Measurements from ENCODE around the gene ATF7. TPM values are rescaled to one million over a fixed set of nuclear protein-coding genes. Genes with fewer than 3 reads are reported as not detected.

Gene ATF7
- total RNA-seq, 1 donor from 2014 or later: 30.7 TPM

DNA sequence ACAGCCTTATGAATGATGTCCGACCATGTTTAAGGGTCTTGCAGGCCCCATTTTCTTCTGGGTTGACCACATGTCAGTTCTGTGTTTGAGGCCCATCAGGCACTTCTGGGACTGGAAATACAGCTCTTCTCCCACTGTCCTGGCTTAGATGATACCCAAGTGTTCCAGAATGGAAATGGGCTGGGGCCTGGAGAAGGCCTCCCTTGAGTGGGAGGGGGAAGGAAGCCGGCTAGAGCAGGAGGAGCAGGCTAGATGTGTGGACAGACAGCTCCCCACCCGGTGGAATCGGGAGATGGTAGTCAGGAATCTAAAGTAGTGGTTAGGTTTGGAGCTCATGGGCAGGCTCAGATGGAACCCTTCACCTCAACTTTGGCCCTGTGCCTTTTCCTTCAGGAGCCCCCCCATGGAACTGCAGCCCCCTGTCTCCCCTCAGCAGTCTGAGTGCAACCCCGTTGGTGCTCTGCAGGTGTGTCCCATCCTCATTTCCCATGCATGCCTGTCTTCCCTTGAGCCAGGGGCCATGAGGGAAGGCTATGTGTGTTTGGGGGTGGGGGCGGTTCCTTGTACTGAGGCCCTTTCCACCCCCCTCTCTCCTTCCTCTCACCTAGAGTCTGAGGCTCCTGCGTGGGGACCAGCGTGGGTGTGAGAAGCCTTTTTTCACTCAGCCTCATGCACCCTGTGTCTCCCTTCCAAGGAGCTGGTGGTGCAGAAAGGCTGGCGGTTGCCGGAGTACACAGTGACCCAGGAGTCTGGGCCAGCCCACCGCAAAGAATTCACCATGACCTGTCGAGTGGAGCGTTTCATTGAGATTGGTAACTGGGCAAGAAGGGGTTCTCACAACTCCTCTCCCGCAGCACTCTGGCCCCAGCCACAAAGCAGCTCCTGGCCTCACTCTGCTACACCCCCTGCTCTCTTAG is 121.9 kb downstream of the ATF7 start:
- intact Hi-C loops (cut with micrococcal nuclease): no loop called here

DNA sequence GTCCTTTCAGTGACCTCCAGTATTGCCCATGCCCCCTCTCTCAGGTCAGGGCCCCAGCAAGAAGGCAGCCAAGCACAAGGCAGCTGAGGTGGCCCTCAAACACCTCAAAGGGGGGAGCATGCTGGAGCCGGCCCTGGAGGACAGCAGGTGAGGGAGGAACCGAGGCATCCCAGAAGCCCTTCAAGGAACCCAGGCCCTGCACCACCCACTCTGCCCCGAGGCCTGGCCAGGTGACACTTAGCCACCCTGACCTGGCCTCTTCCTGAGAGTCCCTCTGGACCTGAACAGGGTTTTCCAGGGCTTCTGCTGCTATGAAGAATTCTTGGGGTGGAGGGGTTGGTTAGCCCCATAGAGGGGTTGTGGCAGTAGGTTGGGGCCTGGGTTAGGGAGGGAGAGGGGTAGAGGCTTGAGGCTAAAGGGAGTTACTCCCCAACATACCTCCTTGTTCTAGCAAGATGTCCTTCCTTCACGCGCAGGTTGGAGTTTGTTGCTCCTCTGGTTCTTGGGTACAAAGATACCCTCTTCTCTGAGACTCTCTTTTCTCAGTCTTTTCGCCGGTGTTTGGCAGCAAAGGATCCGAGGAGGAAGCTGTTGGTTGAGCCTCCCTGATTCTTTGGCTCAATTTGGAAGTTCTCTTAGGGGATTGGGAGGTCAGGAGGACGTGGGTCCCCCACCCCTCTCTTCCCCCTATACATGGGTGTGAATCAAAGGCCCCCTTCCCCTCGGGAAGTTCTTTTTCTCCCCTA is 123.0 kb downstream of the ATF7 start:
- intact Hi-C loops (cut with micrococcal nuclease): no loop called here

DNA sequence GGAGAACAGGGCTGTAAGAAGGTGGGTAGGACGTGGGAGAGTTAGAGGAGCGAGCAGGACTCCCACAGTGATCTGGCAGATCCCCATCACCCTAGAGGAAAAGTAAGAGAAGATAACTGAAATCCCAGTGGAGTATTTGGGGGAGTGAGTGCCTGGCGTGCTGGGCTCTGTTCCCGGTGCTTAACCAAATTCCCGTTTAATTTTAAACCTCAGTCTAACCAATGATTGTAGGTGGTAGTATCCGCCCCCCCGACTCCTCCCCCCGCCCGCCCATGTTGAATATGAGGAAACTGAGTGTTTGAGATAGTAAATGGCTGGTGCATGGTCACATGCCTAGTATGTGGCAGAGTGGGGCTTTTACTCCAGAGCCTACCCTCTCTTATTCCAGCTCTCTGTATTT is 123.9 kb downstream of the ATF7 start:
- intact Hi-C loops (cut with micrococcal nuclease): no loop called here

DNA sequence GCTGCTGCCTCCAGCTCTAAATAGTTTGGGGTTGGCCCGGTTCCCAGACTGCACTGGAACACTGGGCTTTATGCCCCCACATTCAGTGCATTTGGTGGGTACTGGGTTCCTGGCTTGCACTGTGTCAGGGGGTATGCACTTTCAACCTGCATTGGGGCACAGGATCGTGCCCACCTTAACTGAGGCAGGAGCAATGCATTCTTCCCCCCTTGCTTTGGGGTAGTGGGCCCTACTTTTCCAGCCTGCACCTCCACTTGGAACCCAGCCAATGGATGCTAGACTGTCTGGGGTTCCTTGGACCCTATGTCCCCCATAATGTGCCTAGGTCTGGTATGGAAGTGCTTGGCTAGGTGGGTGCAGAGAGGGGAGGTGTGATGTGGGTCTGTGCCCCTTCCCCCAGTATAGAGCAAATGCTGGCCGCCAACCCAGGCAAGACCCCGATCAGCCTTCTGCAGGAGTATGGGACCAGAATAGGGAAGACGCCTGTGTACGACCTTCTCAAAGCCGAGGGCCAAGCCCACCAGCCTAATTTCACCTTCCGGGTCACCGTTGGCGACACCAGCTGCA is 124.5 kb downstream of the ATF7 start:
- intact Hi-C loops (cut with micrococcal nuclease): loop anchor here (1.0 to 2.0 kb wide), 6 partner anchors 121 to 495 kb away; partner anchors contain the start of genes AAAS, ATF7, CALCOCO1 and EIF4B

DNA sequence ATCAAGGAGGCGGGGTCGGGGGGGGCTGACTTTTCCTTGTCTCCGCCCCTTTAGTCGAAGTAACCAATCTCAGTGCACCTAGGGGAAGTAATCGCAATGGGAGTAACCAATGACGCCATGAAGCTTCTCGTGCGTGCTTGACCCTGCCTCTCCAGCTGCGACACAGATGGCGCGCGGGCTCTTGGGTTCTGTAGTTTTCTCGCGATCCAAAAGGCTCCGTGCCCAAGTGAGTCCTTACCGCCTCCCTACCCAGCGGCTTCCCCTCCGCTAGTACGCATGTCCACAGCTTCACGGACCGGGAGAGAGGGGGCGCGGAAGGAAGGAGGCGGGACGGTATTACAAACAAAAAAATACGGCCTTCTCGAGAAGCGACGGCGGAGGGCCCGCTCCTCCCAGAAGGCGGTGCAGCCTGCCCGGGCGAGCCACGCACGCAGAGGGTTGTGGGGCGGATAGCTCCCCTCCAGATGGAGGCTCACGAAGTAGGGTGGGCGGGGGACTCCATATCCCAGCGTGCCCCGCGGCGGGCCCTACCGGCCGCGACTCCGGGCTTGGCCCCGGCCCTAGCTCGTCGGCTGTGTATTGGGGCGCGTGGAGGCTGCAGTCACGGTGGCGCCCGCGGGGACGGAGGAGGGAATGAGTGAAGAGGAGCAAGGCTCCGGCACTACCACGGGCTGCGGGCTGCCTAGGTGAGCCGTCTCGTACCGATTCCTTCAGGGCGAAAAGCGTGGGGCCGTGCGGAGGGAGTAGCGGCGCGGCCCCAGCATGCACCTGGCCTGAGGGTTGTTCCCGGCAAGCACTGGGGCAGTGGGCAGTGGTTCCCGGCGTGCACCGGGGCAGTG is 125.2 kb downstream of the ATF7 start, which contains the start of gene TARBP2:
Gene TARBP2 (plus strand): TSS at position 508 of the 839 bp plus-strand sequence. CDS start 126 bp downstream, at position 634.
- intact Hi-C loops (cut with micrococcal nuclease): loop anchor here (1.0 to 2.0 kb wide), 9 partner anchors 7 to 494 kb away; partner anchors contain the start of genes AAAS, ATF7, CALCOCO1 and EIF4B

DNA sequence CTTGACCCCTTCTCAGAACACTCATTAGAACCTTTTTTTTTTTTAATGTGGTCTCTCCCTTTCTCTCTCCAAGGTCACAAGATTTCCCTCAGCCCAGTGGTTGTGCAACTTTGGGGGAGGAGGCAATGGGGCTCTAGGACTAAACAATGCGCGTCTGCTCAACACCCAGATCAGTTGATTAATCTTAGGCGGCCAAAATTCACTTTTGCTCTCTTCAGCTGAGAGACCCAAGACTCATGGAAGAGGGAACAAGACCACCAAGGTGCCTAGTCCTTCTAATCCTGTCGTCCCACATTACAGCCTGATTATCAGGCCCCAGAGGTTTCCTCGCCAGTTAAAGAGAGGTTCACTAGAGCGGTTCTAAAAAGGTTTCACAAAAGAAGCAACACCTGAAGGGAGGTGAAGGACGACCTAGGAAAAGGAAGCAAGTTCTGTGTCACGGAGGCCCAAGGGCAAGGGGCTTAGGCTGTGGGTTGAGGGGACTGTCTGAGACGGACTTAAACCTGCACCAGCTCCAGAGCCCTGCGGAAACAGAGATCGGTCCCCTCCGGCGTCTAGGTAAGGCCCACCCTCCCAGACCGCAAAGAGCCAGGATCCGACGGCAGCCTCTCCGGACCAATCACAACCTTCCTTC is 125.9 kb downstream of the ATF7 start:
- intact Hi-C loops (cut with micrococcal nuclease): loop anchor here (1.0 to 2.0 kb wide), 7 partner anchors 8 to 493 kb away; partner anchors contain the start of genes AAAS, ATF7, EIF4B and PCBP2

DNA sequence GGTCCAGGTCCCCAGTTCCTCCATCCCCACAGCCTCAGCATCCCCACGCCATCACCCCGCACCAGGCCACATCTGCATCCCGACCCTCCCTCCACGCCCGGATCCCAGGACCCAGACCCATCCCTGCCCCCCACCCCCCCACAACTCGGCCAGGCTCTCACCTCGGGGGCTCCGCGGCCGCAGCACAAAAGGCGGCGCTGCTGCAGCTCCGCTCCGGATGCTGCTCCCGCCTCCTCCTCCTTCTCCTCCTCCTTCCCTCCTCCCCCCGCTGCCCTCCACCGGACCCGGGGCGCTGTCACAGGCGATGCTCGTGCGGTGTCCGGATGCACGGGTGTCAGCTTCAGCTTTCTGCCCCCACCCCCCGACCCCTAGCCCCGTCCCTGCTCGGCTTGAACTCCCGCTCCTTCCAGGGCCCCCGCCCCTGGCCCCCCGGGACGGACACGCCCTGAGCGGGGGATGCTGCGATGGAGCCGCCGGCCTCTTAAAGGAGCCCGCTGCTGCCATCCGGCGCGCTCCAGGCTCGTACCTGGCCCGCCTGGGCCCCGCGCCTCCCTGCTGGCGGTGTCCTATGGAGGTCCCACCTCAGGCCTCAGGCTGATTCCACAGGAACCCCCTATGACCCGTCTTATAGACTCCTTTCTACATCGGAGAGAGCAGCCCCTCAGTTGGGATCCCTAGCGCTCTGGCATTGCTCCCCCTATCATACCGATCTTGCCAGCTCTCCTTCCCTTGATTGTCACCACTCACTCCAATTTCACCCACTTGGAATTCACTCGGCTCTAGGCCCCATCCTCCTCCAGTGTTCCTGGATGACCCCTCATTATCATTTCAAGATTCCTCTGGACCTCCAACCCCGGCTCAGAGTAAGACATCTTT is 126.7 kb downstream of the ATF7 start, which contains the start of gene MAP3K12:
Gene MAP3K12 (minus strand): TSS at position 193 of the 876 bp plus-strand sequence. CDS start 12,067 bp downstream, outside the sequence.
- intact Hi-C loops (cut with micrococcal nuclease): loop anchor here (1.0 to 2.0 kb wide), 7 partner anchors 9 to 493 kb away; partner anchors contain the start of genes AAAS, ATF7, EIF4B and PCBP2

DNA sequence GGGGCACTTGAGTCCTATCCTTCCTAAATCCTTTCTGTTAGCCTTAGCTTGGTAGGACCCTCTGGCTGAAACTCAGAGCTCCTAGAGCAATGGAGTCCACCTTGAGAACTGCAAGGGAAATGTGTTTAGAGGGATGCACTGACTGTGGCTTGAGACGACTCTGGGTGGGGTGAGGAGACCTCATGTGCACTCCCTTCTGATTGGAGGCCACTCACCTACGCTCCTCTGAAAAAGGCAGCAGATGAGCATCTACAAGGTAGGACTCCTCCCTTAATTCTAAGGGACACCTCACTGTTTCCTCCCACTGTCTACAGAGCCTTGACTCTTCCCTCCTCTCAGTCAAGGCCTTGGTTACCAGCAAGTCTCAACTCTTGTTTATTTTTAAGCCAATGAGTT is 127.9 kb downstream of the ATF7 start:
- intact Hi-C loops (cut with micrococcal nuclease): no loop called here

DNA sequence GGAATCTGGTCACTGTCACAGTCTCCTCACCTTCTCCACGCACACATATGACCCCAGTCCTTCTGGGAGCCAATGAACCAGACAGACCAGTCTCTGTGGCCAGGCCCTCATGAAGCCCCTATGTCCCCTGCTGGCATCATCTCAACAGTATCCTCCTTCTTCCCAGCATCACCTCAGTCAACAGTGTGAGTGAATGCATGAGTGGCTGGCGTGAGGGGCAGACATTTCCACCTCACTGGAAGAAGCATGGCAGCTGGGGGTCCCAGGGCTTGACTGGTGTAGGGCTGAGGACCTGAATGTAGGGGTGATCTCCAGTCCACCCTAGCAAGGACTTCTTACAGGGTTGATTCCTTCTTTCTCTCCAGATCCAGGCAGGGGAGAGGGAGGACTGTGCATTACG is 128.7 kb downstream of the ATF7 start:
- intact Hi-C loops (cut with micrococcal nuclease): no loop called here

DNA sequence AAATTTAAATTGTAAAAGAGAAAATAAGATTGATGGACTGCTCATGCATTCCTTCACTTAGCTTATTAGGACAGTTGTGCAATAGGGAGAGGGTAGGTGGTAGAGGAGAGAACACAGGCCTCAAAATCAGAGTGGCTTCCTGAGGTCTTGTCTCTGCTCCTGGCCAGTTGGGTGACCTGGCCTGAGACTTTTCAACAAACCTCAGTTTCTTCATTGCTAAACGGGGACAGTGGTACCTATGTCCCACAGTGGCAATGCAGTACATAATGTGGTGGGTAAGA is 129.5 kb downstream of the ATF7 start:
- intact Hi-C loops (cut with micrococcal nuclease): no loop called here

DNA sequence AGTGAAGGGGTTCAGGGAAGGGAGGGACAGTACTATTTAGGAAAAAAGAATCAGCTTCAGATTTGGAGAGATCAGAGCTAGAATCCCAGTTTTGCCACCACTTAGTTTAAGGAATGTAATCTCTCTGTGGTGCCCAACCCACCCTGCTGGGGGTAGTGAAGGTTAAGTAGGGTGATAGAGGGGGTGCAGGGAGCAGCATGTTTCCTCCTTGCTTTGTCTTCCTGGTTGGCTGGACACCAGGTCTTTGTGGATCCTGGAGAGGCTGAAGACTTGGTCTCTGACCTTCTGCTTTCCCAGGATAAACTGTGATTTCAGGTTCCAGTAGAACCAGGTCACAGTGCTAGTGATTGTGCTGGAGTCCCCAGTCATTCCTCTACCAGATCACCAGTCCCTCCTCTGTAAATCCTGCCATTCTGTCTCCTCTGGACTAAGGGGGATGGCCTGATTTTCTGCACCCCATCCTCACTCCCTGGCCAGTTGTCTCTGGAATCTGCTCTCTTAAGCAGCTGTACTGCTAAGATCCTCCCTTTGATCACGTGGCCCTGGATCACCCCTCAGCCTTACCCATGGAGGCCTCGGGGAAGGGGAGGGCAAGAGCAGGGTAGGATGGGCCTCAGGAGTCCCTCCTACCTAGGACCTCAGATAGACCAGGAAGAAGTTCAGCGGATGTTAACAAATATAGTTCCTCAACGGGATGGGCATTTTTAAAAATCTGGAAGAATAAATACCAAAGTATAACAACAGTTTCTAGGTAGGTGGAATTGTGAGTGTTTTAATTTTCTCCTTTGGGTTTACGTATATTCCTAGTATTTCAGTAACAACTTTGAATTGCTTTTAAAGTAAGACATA is 130.1 kb downstream of the ATF7 start:
- intact Hi-C loops (cut with micrococcal nuclease): no loop called here

DNA sequence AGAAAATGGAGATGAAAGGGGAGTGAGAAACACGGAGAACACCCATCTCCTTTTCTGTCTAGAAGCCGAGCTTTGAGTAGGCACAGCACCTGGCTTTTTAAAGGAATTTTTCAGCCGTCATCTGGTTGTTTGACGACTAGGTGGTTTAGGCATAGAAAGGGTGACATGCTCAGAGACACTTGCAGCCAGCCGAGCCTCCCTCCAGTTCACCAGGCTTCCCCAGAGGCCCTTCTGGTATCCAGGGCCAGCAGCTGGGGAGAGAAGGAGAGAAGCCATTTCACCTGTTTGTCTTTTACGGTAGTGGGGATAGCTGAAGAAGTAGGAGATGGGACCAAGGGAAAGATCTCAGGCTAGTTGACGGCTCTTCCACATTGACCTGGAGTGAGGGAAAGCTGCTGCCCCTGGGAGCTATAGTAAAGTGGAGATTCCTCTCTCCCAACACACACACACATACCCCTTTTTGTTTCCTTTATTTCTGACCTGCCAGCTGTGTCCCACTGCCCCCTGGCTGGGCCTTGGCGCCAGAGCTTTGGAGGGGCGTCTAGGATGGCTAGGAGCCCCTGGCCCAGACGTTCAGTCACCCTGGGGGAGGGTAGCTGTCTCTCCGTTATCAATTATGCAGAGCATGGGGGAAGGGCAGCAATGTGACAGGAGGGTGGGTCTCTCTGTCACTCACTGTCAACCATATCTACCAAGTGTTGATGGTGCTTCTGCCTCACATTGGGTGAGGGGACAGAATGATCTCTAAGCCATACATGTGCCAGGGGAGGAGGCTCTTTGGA is 132.4 kb downstream of the ATF7 start:
- intact Hi-C loops (cut with micrococcal nuclease): no loop called here

DNA sequence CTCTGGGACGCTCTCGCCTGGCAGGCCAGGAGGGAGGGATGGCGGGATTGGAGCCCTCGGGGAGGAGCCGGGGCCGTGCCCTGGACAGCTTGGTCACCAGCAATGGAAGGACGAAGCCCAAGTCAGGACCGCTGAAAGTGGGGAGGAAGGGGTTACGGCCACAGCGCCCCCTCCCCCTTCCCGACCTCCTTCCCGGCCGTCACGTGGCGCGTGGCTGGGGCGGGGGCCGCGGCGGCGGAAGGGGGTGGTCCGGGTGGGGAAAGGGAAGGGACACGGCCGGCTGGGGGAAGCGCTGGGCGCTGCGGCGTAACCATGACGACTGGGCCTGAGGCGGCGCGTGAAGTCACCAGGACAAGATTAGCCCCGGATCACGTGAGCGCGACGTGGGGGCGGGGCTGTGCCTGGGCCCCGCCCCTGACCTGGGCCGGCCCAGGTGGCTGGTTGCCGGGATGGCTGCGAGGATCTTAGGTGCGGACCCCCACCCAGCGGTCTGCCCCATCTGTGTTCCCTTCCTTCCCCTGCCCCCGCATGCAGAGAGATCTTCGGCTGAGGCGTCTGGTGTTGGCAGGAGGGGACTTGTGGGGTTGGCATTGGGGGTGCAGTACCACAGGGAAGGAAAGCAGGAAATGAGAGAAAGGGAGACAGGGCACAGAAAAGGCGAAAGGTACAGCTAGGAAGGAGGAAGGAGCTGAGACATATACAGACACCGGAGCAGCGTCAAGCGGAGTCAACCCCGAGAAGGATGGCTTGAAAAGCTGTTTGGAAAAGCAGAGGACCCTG is 133.2 kb downstream of the ATF7 start:
- intact Hi-C loops (cut with micrococcal nuclease): no loop called here

DNA sequence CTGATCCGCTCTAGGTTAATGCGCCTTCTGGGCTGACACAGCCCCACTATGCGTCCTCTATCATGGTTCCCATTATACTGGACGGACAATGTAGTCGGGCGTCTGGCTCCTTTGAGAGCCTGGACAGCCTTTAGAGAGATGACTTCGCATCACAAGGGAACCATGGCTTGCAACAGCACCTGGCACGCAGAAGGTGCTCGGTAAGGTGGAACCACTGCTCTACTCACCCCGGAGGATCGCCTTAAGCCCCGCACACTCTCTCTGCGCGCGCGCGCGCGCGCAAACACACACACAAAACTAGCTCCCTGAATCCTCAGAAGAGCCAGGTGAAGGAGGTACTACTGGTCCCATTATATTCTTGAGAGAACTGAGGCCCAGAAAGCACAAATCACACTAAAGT is 134.0 kb downstream of the ATF7 start:
- intact Hi-C loops (cut with micrococcal nuclease): no loop called here

DNA sequence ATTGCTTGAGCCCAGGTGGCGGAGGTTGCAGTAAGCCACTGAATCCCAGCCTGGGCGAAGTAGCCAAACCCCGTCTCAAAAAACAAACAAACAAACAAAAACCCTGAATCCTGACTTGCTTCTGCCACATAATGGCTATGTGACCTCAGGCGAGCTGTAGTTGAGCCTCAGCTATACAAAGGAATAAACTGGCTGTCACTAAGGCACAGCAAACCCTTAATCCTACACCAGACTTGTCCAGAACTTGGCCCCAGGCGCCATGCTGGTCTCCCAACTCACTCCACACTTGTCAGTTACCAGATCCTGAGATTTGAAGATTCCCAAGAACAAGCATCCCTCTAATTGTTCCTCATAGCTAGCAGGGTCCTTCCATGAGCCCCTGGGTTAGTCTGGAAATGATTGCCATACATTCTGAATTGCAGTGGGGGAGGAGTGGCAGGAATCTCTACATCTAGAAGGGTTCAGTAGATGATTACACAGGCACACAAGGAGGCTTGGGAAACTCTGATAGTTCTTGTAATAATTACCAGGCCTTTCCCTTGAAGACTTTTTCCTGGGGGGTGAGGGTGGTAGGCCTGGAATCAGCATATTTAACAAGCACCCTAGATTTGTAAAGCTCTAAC is 136.8 kb downstream of the ATF7 start:
- intact Hi-C loops (cut with micrococcal nuclease): no loop called here

DNA sequence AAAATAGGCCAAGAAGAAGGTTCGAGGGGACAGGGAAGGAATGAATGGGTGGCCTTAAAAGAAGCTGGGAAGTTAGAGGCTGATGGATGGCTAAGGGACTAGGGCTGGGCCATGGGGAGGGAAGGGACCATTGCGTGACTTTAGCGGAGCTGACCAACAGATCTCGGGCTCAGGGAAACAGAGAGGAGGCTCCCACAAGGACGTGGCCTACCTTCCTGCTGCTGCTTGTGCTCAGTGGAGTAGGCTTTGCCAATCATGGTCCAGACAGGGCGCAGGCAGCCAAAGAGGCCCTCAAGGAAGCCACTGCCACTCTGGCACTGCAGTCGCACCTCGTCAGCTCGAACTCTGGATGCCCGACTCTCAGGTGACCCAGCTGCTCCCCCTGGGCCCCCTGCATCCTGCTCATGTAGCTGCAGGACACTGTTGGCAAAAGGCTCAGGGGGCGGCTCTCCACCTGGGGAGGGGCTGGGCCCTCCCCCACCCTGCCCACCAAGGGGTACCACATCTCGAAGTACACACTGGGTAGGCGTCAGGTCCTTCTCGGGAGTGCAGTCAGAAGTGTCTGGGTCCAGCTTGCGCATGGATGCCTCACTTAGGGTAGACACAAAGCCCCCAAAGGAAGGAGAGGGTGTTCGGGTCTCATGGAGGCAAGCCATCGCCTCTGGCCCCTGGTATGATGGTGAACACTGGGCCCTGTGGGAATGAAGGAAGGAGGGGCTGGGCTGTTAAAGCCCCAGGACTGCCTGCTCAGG is 139.3 kb downstream of the ATF7 start:
- intact Hi-C loops (cut with micrococcal nuclease): no loop called here

Data from T-helper 2 cell treated with Interferon-gamma antibody and Interleukin-4, amounts not matched to agents 100 ng/mL and 5 ng/mL, for 36 hours (primary cell).